Loucy (cell line): ENCODE measurements around the gene ALPK3.

Experiments
- H2AFZ ChIP-seq: fragments of 200-600 bp; sonication (generic); 2 replicates; pipeline ENCODE4 v1.6.0; 2016; ENCODE audit warnings: antibody characterized with exemption, mild to moderate bottlenecking, low read length, moderate library complexity
- H3F3A ChIP-seq: fragments of 200-600 bp; 2 replicates; pipeline ENCODE4 v1.6.0; 2016; ENCODE audit warnings: antibody characterized with exemption, low read depth, mild to moderate bottlenecking
- H3K27me3 ChIP-seq: fragments of 200-600 bp; sonication (generic); 2 replicates; pipeline ENCODE4 v1.6.1; 2014; ENCODE audit warnings: low read length, mild to moderate bottlenecking; ENCODE audit not compliant: insufficient read depth, poor library complexity, severe bottlenecking
- H3K36me3 ChIP-seq: fragments of 200-600 bp; sonication (generic); 2 replicates; pipeline ENCODE4 v1.6.1; 2016; ENCODE audit warnings: low read length; ENCODE audit not compliant: insufficient read depth
- H3K4me1 ChIP-seq: fragments of 200-600 bp; sonication (generic); 2 replicates; pipeline ENCODE4 v1.5.1; 2014; ENCODE audit warnings: low read length, mild to moderate bottlenecking; ENCODE audit not compliant: insufficient read depth, poor library complexity, severe bottlenecking
- H3K4me2 ChIP-seq: fragments of 200-600 bp; sonication (generic); 2 replicates; pipeline ENCODE4 v1.6.0; 2014; ENCODE audit warnings: antibody characterized with exemption, low read length, low read depth, mild to moderate bottlenecking; ENCODE audit not compliant: poor library complexity, severe bottlenecking
- H3K4me3 ChIP-seq: fragments of 200-600 bp; sonication (generic); 2 replicates; pipeline ENCODE4 v1.5.1; 2014; ENCODE audit warnings: low read length, mild to moderate bottlenecking, mixed read lengths; ENCODE audit not compliant: poor library complexity, severe bottlenecking
- H3K79me2 ChIP-seq: fragments of 200-600 bp; sonication (generic); 2 replicates; pipeline ENCODE4 v1.6.1; 2014; ENCODE audit warnings: low read length; ENCODE audit not compliant: insufficient read depth
- H3K9ac ChIP-seq: fragments of 200-600 bp; sonication (generic); 2 replicates; pipeline ENCODE4 v1.6.0; 2014; ENCODE audit warnings: mild to moderate bottlenecking, low read depth, low read length, moderate library complexity; ENCODE audit not compliant: poor library complexity, severe bottlenecking
- H3K9me2 ChIP-seq: fragments of 200-600 bp; sonication (generic); replicated peaks from 2 replicates; pipeline ENCODE4 v1.6.1; 2016; ENCODE audit warnings: low read depth, low read length, mixed read lengths
- H3K9me3 ChIP-seq: fragments of 200-600 bp; sonication (generic); 2 replicates; pipeline ENCODE4 v1.6.1; 2014; ENCODE audit warnings: mild to moderate bottlenecking, antibody characterized with exemption, low read length, low read depth; ENCODE audit not compliant: insufficient read depth
- H4K20me1 ChIP-seq: fragments of 200-600 bp; sonication (generic); 2 replicates; pipeline ENCODE4 v1.6.0; 2014; ENCODE audit warnings: antibody characterized with exemption, low read length, mild to moderate bottlenecking; ENCODE audit not compliant: insufficient read depth, poor library complexity, severe bottlenecking
- EZH2phosphoT487 ChIP-seq: fragments of 200-600 bp; IDR thresholded peaks from 2 replicates; pipeline ENCODE4 v1.6.1; 2018; ENCODE audit warnings: antibody characterized with exemption, mild to moderate bottlenecking, moderate library complexity, borderline replicate concordance
- TF ChIP-seq, protein P1 (sequence below): fragments of 200-600 bp; sonication (generic); conservative IDR thresholded peaks from 2 replicates; pipeline ENCODE4 v1.5.1; 2014; ENCODE audit warnings: mild to moderate bottlenecking, antibody characterized with exemption, low read length

ALPK3 gene

DNA sequence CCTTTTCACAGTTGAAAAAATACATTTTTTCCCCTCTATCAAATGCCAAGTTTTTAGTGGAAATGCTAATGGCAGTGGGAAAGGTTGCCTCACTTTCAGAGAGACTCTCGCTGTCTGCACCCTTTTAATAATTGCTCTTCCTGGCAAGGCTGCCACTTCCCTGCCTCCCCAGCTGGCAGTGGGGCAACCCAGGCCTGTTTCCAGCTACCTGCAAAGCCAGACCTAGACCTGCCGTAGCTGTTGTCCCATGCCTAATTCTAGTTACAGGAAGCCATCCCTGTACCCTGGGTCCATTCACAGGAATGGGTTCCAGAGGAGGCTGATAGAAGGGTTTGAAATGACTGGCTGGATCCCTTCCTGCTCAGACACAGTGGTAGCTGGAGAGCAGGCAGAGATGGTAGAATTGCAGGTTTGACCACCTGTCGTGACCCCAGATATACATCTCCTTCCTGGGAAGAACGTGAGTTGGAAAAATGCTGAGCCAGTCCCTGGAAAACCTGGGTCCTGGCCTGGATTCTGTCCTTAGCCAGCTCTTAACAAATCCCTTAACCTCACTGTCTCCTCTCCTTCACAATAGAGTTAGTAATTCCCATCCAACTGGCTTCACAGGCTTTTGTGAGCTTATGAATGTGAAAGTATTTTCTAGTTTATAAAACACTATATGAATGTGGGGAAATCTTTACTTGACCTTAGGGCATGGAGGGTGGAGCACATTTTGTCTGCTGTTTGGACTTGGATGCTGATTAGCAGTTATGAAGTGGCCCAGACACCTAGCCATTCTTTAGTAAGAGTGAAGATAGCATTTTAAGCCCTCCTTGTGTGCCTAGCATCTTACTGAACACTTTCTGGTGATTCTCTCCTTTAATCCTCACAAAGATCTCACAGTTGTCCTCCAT, 12.9 kb upstream of the ALPK3 start:
- Histone ChIP-seq H3K79me2 (no peaks in the 10 kb centered on the region), H2AFZ (no peak overlapping the region)

DNA sequence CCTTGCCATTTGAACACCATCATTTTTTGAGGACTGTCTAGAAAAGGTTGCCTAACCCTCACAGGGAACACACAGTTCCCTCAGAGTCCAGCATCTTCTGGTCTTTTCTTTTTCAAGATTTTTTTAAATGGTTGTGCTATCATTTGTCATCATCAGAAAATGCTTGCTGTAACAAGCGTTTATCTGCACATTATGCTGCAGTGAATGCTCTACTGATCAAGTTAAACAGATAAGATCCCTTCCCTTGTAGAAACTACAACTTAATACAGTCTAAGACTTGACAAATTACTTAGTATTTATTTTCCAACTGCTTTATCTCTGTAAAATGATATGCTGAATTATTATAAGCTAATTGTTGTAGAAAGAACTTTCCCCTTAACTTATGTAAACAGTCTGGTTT, 11.9 kb upstream of the ALPK3 start:
- Histone ChIP-seq H3K9me2 (no peaks in the 10 kb centered on the region), H3K79me2 (no peaks in the 10 kb centered on the region), H3K4me1 (peaks cover 3% of the 10 kb centered on the region), H3K27me3 (no peaks in the 10 kb centered on the region), H3K4me3 (no peak overlapping the region), H3K36me3 (peaks cover 48% of the 10 kb centered on the region; the same call in 1 of the 2 replicates), H4K20me1 (no peaks in the 10 kb centered on the region), H3F3A (no peaks in the 10 kb centered on the region), H3K4me2 (no peak overlapping the region), H2AFZ (no peak overlapping the region), H3K9me3 (no peaks in the 10 kb centered on the region), H3K9ac (no peak overlapping the region)
- TF ChIP-seq, protein P1, sequence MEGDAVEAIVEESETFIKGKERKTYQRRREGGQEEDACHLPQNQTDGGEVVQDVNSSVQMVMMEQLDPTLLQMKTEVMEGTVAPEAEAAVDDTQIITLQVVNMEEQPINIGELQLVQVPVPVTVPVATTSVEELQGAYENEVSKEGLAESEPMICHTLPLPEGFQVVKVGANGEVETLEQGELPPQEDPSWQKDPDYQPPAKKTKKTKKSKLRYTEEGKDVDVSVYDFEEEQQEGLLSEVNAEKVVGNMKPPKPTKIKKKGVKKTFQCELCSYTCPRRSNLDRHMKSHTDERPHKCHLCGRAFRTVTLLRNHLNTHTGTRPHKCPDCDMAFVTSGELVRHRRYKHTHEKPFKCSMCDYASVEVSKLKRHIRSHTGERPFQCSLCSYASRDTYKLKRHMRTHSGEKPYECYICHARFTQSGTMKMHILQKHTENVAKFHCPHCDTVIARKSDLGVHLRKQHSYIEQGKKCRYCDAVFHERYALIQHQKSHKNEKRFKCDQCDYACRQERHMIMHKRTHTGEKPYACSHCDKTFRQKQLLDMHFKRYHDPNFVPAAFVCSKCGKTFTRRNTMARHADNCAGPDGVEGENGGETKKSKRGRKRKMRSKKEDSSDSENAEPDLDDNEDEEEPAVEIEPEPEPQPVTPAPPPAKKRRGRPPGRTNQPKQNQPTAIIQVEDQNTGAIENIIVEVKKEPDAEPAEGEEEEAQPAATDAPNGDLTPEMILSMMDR = no peak
- TF ChIP-seq EZH2phosphoT487 = no peak

More for the DNA sequence above, 12.9 kb upstream of the ALPK3 start:
- no peak overlapping the region for H3K4me3 ChIP-seq
- H3K4me2 ChIP-seq = no peak overlapping the region
- no peak overlapping the region for H3K9ac ChIP-seq
- peaks cover 3% of the 10 kb centered on the region for H3K4me1 ChIP-seq
- no peaks in the 10 kb centered on the region for H3K9me3 ChIP-seq
- no peaks in the 10 kb centered on the region for H3K27me3 ChIP-seq
- H3F3A ChIP-seq = no peaks in the 10 kb centered on the region
- H4K20me1 ChIP-seq = no peaks in the 10 kb centered on the region
- TF ChIP-seq, protein P1 = no peak
- no peak for TF ChIP-seq EZH2phosphoT487
- H3K36me3 ChIP-seq = peaks cover 57% of the 10 kb centered on the region; the same call in 1 of the 2 replicates
- H3K9me2 ChIP-seq = no peaks in the 10 kb centered on the region

GRCh38 chr15:84807228-84807627, 9.9 kb upstream of the ALPK3 start:
- no peaks in the 10 kb centered on the region for H3K9me2 ChIP-seq

More at GRCh38 chr15:84807228-84807627, 9.9 kb upstream of the ALPK3 start:
- Histone ChIP-seq H3K4me2 (no peak overlapping the region), H3K9me3 (no peaks in the 10 kb centered on the region), H3F3A (no peaks in the 10 kb centered on the region), H3K27me3 (no peaks in the 10 kb centered on the region), H3K79me2 (no peaks in the 10 kb centered on the region), H2AFZ (no peak overlapping the region), H3K4me1 (peaks cover 3% of the 10 kb centered on the region), H4K20me1 (no peaks in the 10 kb centered on the region), H3K36me3 (peaks cover 30% of the 10 kb centered on the region; the same call in 1 of the 2 replicates), H3K9ac (no peak overlapping the region), H3K4me3 (no peak overlapping the region)
- no peak for TF ChIP-seq EZH2phosphoT487
- TF ChIP-seq, protein P1 = no peak
